Activated CD4-positive, alpha-beta T cell treated with anti-CD3 and anti-CD28 coated beads, Interleukin-10, Interleukin-2, amounts not matched to agents 100 ng/mL and 50 ng/mL, durations not matched to agents 16 hours and 8 hours (primary cell): ENCODE data around the gene KRTAP4-16.
"Not testable (repeated sequence)": the region's sequence is repeated elsewhere in the genome, so short reads cannot be mapped to it uniquely, and the experiment has no call there.

Experiments
- DNase-seq: peaks from one replicate; pipeline ENCODE4 v3.0.0-alpha.2; 2020

Gene KRTAP4-16

GRCh38 chr17:41118721-41119120 lies 16.7 kb upstream of the KRTAP4-16 start:
- DNase-seq, result no peak

GRCh38 chr17:41117846-41118386 lies 15.9 kb upstream of the KRTAP4-16 start, which contains the start of gene KRTAP4-11:
KRTAP4-11 (minus strand) TSS chr17:41118373; CDS start chr17:41118315, 58 bp downstream.
- not testable (repeated sequence) for DNase-seq

- no peak for DNase-seq
Observed at GRCh38 chr17:41116297-41116696, 14.3 kb upstream of the KRTAP4-16 start.

GRCh38 chr17:41111151-41111885 lies 9.3 kb upstream of the KRTAP4-16 start:
- DNase-seq, result no peak

GRCh38 chr17:41108728-41109386 lies 6.8 kb upstream of the KRTAP4-16 start:
- not testable (repeated sequence) for DNase-seq

GRCh38 chr17:41107941-41108450 lies 6.0 kb upstream of the KRTAP4-16 start:
- DNase-seq, result no peak

- DNase-seq, result not testable (repeated sequence)
Observed at GRCh38 chr17:41105347-41105746, 3.3 kb upstream of the KRTAP4-16 start, which contains the start of gene KRTAP4-9. KRTAP4-9 (plus strand) TSS chr17:41105389; CDS start chr17:41105389, 0 bp downstream.

GRCh38 chr17:41104386-41105038 lies 2.5 kb upstream of the KRTAP4-16 start:
- DNase-seq, result not testable (repeated sequence)

- DNase-seq, result no peak
Observed at GRCh38 chr17:41103896-41104295, 1.9 kb upstream of the KRTAP4-16 start.

- DNase-seq, result not testable (repeated sequence)
Observed at GRCh38 chr17:41099682-41100480, 2.1 kb downstream of the KRTAP4-16 start.

GRCh38 chr17:41098481-41098880 lies 3.5 kb downstream of the KRTAP4-16 start:
- no peak for DNase-seq

GRCh38 chr17:41098042-41098441 lies 4.0 kb downstream of the KRTAP4-16 start, which contains the start of gene KRTAP4-8:
KRTAP4-8 (minus strand) TSS chr17:41098142; CDS start chr17:41098084, 58 bp downstream.
- DNase-seq, result no peak

GRCh38 chr17:41096055-41096454 lies 6.0 kb downstream of the KRTAP4-16 start:
- no peak for DNase-seq

- not testable (repeated sequence) for DNase-seq
Observed at GRCh38 chr17:41088760-41089352, 13.2 kb downstream of the KRTAP4-16 start.

- not testable (repeated sequence) for DNase-seq
Observed at GRCh38 chr17:41084100-41084856, 17.7 kb downstream of the KRTAP4-16 start, which contains the start of gene KRTAP4-7. KRTAP4-7 (plus strand) TSS chr17:41084150; CDS start chr17:41084207, 57 bp downstream.

GRCh38 chr17:41083427-41083826 lies 18.6 kb downstream of the KRTAP4-16 start:
- DNase-seq, result not testable (repeated sequence)

GRCh38 chr17:41082626-41083025 lies 19.4 kb downstream of the KRTAP4-16 start:
- DNase-seq, result no peak

GRCh38 chr17:41076788-41077187 lies 25.2 kb downstream of the KRTAP4-16 start:
- DNase-seq, result no peak

- no peak for DNase-seq
Observed at GRCh38 chr17:41073676-41074075, 28.3 kb downstream of the KRTAP4-16 start.

- no peak for DNase-seq
Observed at GRCh38 chr17:41071606-41072360, 30.2 kb downstream of the KRTAP4-16 start.
